OCI-LY7 (cell line): Measurements from ENCODE around the gene NOS3.

Source experiments
- EZH2phosphoT487 ChIP-seq: fragments of 200-600 bp; sonication (generic); IDR thresholded peaks from 2 replicates; pipeline ENCODE4 v1.6.1; 2018; ENCODE audit warnings: low read depth, borderline replicate concordance, mild to moderate bottlenecking, mixed run types, antibody characterized with exemption, low read length, moderate library complexity, mixed read lengths
- TF ChIP-seq, protein P1 (sequence below): fragments of 200-600 bp; sonication (generic); conservative IDR thresholded peaks from 2 replicates; pipeline ENCODE4 v1.5.1; 2014; ENCODE audit warnings: mild to moderate bottlenecking, antibody characterized with exemption, low read length, moderate library complexity, mixed read lengths

DNA sequence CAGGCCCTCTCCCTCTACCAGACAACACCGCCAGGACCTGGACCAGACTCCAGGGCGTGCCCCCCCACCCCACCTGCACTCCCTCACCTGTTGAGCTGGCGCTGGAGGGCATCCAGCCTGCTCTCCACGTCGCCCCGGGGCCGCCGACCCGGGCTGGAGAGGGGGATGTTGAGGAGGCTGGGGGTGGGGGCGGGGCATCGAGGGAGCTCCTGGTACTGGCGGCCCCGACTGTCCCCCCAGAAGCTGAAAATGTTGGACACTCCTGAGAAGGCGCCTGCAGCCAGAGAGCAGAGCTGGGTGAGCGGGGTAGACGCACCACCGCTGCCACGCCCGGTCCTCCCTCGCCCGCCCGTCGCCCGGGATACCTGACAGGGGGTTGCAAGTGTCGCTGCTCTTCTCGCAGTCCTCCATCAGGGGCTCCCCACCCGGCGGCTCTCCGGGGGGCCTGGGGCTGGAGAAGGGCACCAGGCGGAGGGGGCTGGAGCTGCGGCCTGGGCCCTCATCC is 43.5 kb upstream of the NOS3 start:
- TF ChIP-seq, protein P1, sequence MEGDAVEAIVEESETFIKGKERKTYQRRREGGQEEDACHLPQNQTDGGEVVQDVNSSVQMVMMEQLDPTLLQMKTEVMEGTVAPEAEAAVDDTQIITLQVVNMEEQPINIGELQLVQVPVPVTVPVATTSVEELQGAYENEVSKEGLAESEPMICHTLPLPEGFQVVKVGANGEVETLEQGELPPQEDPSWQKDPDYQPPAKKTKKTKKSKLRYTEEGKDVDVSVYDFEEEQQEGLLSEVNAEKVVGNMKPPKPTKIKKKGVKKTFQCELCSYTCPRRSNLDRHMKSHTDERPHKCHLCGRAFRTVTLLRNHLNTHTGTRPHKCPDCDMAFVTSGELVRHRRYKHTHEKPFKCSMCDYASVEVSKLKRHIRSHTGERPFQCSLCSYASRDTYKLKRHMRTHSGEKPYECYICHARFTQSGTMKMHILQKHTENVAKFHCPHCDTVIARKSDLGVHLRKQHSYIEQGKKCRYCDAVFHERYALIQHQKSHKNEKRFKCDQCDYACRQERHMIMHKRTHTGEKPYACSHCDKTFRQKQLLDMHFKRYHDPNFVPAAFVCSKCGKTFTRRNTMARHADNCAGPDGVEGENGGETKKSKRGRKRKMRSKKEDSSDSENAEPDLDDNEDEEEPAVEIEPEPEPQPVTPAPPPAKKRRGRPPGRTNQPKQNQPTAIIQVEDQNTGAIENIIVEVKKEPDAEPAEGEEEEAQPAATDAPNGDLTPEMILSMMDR = no peak
- no peak for TF ChIP-seq EZH2phosphoT487
